ENCODE data around the gene DISP2.

The DISP2 gene

GRCh38 chr15:40363611-40364010 is 5.6 kb downstream of the DISP2 start:
- no peak for TF ChIP-seq CTCF (conservative IDR thresholded peaks at IDR 0.05; ENCODE audit: control insufficient read depth, insufficient read depth, low read depth, low read length)
- no peak for DNase-seq (ENCODE audit: low read depth)
- H3K4me3 ChIP-seq (ENCODE audit: control insufficient read depth, low read depth, low read length): no peak overlapping the region

- TF ChIP-seq CTCF (conservative IDR thresholded peaks at IDR 0.05; ENCODE audit: control insufficient read depth, insufficient read depth, low read depth, low read length): no peak
- H3K4me3 ChIP-seq (ENCODE audit: control insufficient read depth, low read depth, low read length): no peak overlapping the region
- DNase-seq (ENCODE audit: low read depth): no peak
These were observed 6.2 kb downstream of the DISP2 start for GRCh38 chr15:40364251-40364650.

- DNase-seq (ENCODE audit: low read depth): no peak
- no peak overlapping the region for H3K4me3 ChIP-seq (ENCODE audit: control insufficient read depth, low read depth, low read length)
These were observed 7.0 kb downstream of the DISP2 start for GRCh38 chr15:40365016-40365415.

GRCh38 chr15:40365624-40366456 is 7.8 kb downstream of the DISP2 start:
- no peak for TF ChIP-seq CTCF (conservative IDR thresholded peaks at IDR 0.05; ENCODE audit: control insufficient read depth, insufficient read depth, low read depth, low read length)
- DNase-seq (ENCODE audit: low read depth): no peak
- H3K4me3 ChIP-seq (ENCODE audit: control insufficient read depth, low read depth, low read length): no peak overlapping the region

More at GRCh38 chr15:40365016-40365415, 7.0 kb downstream of the DISP2 start:
- no peak for TF ChIP-seq CTCF (conservative IDR thresholded peaks at IDR 0.05; ENCODE audit: control insufficient read depth, insufficient read depth, low read depth, low read length)

GRCh38 chr15:40366457-40367370 is 8.7 kb downstream of the DISP2 start:
- no peak for DNase-seq (ENCODE audit: low read depth)
- no peak overlapping the region for H3K4me3 ChIP-seq (ENCODE audit: control insufficient read depth, low read depth, low read length)
- no peak for TF ChIP-seq CTCF (conservative IDR thresholded peaks at IDR 0.05; ENCODE audit: control insufficient read depth, insufficient read depth, low read depth, low read length)

- no peak for DNase-seq (ENCODE audit: low read depth)
- no peak overlapping the region for H3K4me3 ChIP-seq (ENCODE audit: control insufficient read depth, low read depth, low read length)
- no peak for TF ChIP-seq CTCF (conservative IDR thresholded peaks at IDR 0.05; ENCODE audit: control insufficient read depth, insufficient read depth, low read depth, low read length)
These were observed 9.3 kb downstream of the DISP2 start for GRCh38 chr15:40367371-40367685.
